Type B pancreatic cell (in vitro differentiated cells): Measurements from ENCODE around the gene DNAH17. TPM values are rescaled to one million over a fixed set of nuclear protein-coding genes. Genes with fewer than 3 reads are reported as not detected.

Experiments
- DNase-seq: peaks from one replicate; pipeline ENCODE4 v3.0.0; 2021; ENCODE audit warnings: mixed read lengths; ENCODE audit not compliant: unreplicated experiment; ENCODE audit errors: extremely low spot score
- H3K27ac Mint-ChIP-seq: 2 replicates; pipeline ENCODE4 v1.8.0; 2021; ENCODE audit warnings: mild to moderate bottlenecking, mixed read lengths
- H3K27me3 Mint-ChIP-seq: 2 replicates; pipeline ENCODE4 v1.8.0; 2021; ENCODE audit warnings: mixed read lengths
- H3K36me3 Mint-ChIP-seq: 2 replicates; pipeline ENCODE4 v1.8.0; 2021; ENCODE audit warnings: mixed read lengths
- H3K4me1 Mint-ChIP-seq: one replicate; pipeline ENCODE4 v1.8.0; 2021; ENCODE audit warnings: mixed read lengths; ENCODE audit not compliant: unreplicated experiment
- H3K4me3 Mint-ChIP-seq: 2 replicates; pipeline ENCODE4 v1.8.0; 2021; ENCODE audit warnings: mild to moderate bottlenecking, mixed read lengths
- H3K9me3 Mint-ChIP-seq: 2 replicates; pipeline ENCODE4 v1.8.0; 2021; ENCODE audit warnings: mixed read lengths
- CTCF ChIP-seq: fragments of 200-600 bp; sonication (generic); conservative IDR thresholded peaks from 2 replicates; pipeline ENCODE4 v1.5.0; 2021; ENCODE audit warnings: antibody characterized with exemption, mild to moderate bottlenecking
- total RNA-seq: library from RNA; stranded (reverse); gene quantifications from 2 replicates; pipeline ENCODE4 v1.2.1, GENCODE V29; 2021; ENCODE audit warnings: low replicate concordance

DNAH17 gene
- total RNA-seq, 1 donor from 2014 or later, result 0.07 TPM

- peaks cover 4% of the 10 kb centered on the region for H3K4me1 Mint-ChIP-seq
These were observed 53.1 kb downstream of the DNAH17 start for GRCh38 chr17:78523934-78524655.

GRCh38 chr17:78522031-78522809 lies 55.0 kb downstream of the DNAH17 start:
- H3K9me3 Mint-ChIP-seq, result no peaks in the 10 kb centered on the region
- no peak overlapping the region for H3K4me3 Mint-ChIP-seq
- no peaks in the 10 kb centered on the region for H3K27me3 Mint-ChIP-seq
- H3K27ac Mint-ChIP-seq, result no peak overlapping the region
- no peak for TF ChIP-seq CTCF
- H3K36me3 Mint-ChIP-seq, result no peaks in the 10 kb centered on the region
- H3K4me1 Mint-ChIP-seq, result peaks cover 4% of the 10 kb centered on the region
- DNase-seq, result no peak

More at GRCh38 chr17:78523934-78524655, 53.1 kb downstream of the DNAH17 start:
- TF ChIP-seq CTCF, result no peak
- no peaks in the 10 kb centered on the region for H3K9me3 Mint-ChIP-seq
- no peak for DNase-seq
- H3K27ac Mint-ChIP-seq, result no peak overlapping the region
- H3K27me3 Mint-ChIP-seq, result no peaks in the 10 kb centered on the region
- no peaks in the 10 kb centered on the region for H3K36me3 Mint-ChIP-seq
- no peak overlapping the region for H3K4me3 Mint-ChIP-seq

- H3K4me3 Mint-ChIP-seq, result no peak overlapping the region
- H3K4me1 Mint-ChIP-seq, result no peaks in the 10 kb centered on the region
- no peak for DNase-seq
- H3K27me3 Mint-ChIP-seq, result no peaks in the 10 kb centered on the region
- H3K36me3 Mint-ChIP-seq, result no peaks in the 10 kb centered on the region
- no peak for TF ChIP-seq CTCF
- H3K9me3 Mint-ChIP-seq, result no peaks in the 10 kb centered on the region
- no peak overlapping the region for H3K27ac Mint-ChIP-seq
These were observed 59.8 kb downstream of the DNAH17 start for GRCh38 chr17:78517421-78517820.

- no peaks in the 10 kb centered on the region for H3K36me3 Mint-ChIP-seq
- H3K27me3 Mint-ChIP-seq, result no peaks in the 10 kb centered on the region
These were observed 61.7 kb downstream of the DNAH17 start for GRCh38 chr17:78515480-78515879.

GRCh38 chr17:78514521-78514920 lies 62.7 kb downstream of the DNAH17 start:
- H3K4me1 Mint-ChIP-seq, result no peaks in the 10 kb centered on the region
- no peaks in the 10 kb centered on the region for H3K27me3 Mint-ChIP-seq
- H3K36me3 Mint-ChIP-seq, result no peaks in the 10 kb centered on the region
- H3K27ac Mint-ChIP-seq, result no peak overlapping the region
- no peaks in the 10 kb centered on the region for H3K9me3 Mint-ChIP-seq
- H3K4me3 Mint-ChIP-seq, result no peak overlapping the region
- no peak for DNase-seq
- no peak for TF ChIP-seq CTCF

More at GRCh38 chr17:78515480-78515879, 61.7 kb downstream of the DNAH17 start:
- DNase-seq, result no peak
- no peaks in the 10 kb centered on the region for H3K9me3 Mint-ChIP-seq
- H3K4me1 Mint-ChIP-seq, result no peaks in the 10 kb centered on the region
- no peak overlapping the region for H3K27ac Mint-ChIP-seq
- no peak for TF ChIP-seq CTCF
- H3K4me3 Mint-ChIP-seq, result no peak overlapping the region
